Adrenal gland (tissue), 12 donors: ENCODE results near the gene INPP4B. TPM values are rescaled to one million over a fixed set of nuclear protein-coding genes. Genes with fewer than 3 reads are reported as not detected.
"Not testable (repeated sequence)": the region's sequence is repeated elsewhere in the genome, so short reads cannot be mapped to it uniquely, and the experiment has no call there.

ENCODE experiments used
- DNase-seq, 7 donors: peaks; one replicate each; pipeline ENCODE4 v3.0.0-alpha.2; 2019 to 2020
- H3K27ac ChIP-seq, 5 donors: fragments of 200-600 bp; sonication (generic) in 4 of 5; 1 replicate in 3 of 5; 2 replicates in 2 of 5; pipeline versions ENCODE4 v1.5.1 to v1.8.0; 2016 to 2020; ENCODE audit warnings: mild to moderate bottlenecking in 1 of 5
- H3K27me3 ChIP-seq: fragments of 200-600 bp; 2 replicates; pipeline ENCODE4 v1.8.0; 2021
- H3K36me3 ChIP-seq, 2 donors: fragments of 200-600 bp; replicated peaks in 1 of 2; 1 replicate in 1 of 2; 2 replicates in 1 of 2; pipeline versions ENCODE4 v1.5.1 to v1.8.0; 2018 to 2022
- H3K4me1 ChIP-seq, 2 donors: fragments of 200-600 bp; replicated peaks in 1 of 2; 1 replicate in 1 of 2; 2 replicates in 1 of 2; pipeline versions ENCODE4 v1.5.1 to v1.8.0; 2018 to 2021
- H3K4me3 ChIP-seq, 4 donors: fragments of 200-600 bp; sonication (generic) in 3 of 4; one replicate each; pipeline ENCODE4 v1.5.1; 2016 to 2018
- H3K9me3 ChIP-seq, 3 donors: fragments of 200-600 bp; sonication (generic) in 1 of 3; replicated peaks in 1 of 3; 1 replicate in 2 of 3; 2 replicates in 1 of 3; pipeline versions ENCODE4 v1.5.1 to v1.8.0; 2016 to 2021
- CTCF ChIP-seq, 6 experiments: fragments of 450-650 bp in 4 of 6; fragments of 200-600 bp in 2 of 6; sonication (generic) in 1 of 6; IDR thresholded peaks; 1 replicate in 5 of 6; 2 replicates in 1 of 6; pipeline versions ENCODE4 v1.5.1 to v1.8.0; 2016 to 2021; ENCODE audit warnings: antibody characterized with exemption in 6 of 6, mild to moderate bottlenecking in 2 of 6, moderate library complexity in 1 of 6
- POLR2A ChIP-seq, 2 donors: fragments of 450-650 bp; IDR thresholded peaks; one replicate each; pipeline ENCODE4 v1.6.1; 2017; ENCODE audit warnings: antibody characterized with exemption in 2 of 2, mild to moderate bottlenecking in 2 of 2, moderate library complexity in 1 of 2
- WGBS, 4 donors: extraction: QIAGEN DNeasy Blood & Tissue Kit in 2 of 4; methylation state at CpG; one replicate each; pipeline versions ENCODE4 v1.1.5 to v1.1.7; 2013 to 2017; 5-methylcytosine and 5-hydroxymethylcytosine counted together
- intact Hi-C, 2 donors: fragments of 100-400 bp; cut with DNase I; formaldehyde crosslinking; loops; one replicate each; pipeline versions ENCODE4 v1.14.1 to v1.15.0; 2022 to 2023
- polyA plus RNA-seq, 3 donors: library from polyadenylated mRNA; stranded (reverse); fragments of 200-250 nt in 2 of 3; fragments of 350-450 nt in 1 of 3; fragmentation: Illumina TruSeq in 1 of 3; extraction: RNeasy Lipid Tissue Mini Kit (QIAGEN cat#74804) in 1 of 3; gene quantifications; one replicate each; pipeline ENCODE4 v1.2.3, GENCODE V29; 2013 to 2014
- total RNA-seq, 9 donors: library from RNA; depleted of rRNA in 4 of 9; stranded (reverse); fragments of >200 nt in 4 of 9; fragments of 120-200 nt in 1 of 9; fragmentation: NEBNext Ultra II Directional in 1 of 9; extraction: Animal tissue kit (Norgen Biotek cat#: 25700) in 1 of 9; gene quantifications; one replicate each; pipeline versions ENCODE4 v1.1.0 to v1.2.4, GENCODE V29; 2013 to 2023
- donor health status: healthy with polysubstance abuse.
- donor health status: Bipolar disorder and iron deficiency.
- donor health status: DM: yes; HTN: yes; CAD: no.
- donor health status: DM: no; HTN: no; CAD: no.
- donor health status: DM: no; HTN: no; CAD: no.
- donor health status: DM: yes; HTN: yes; CAD: no.

INPP4B gene
- total and polyA plus RNA-seq, 12 donors, result 2.2 to 21.6 (median 11.8) TPM

- TF ChIP-seq POLR2A (IDR thresholded peaks at IDR 0.05) (no peak), CTCF (IDR thresholded peaks at IDR 0.05) (no peak)
- Histone ChIP-seq H3K4me3 (peak overlapping the region in 1 of 4 donors; percentile 41), H3K9me3 (no peaks in the 10 kb centered on the region), H3K36me3 (no peaks in the 10 kb centered on the region), H3K4me1 (peaks cover 5 to 42% of the 10 kb centered on the region in 2 donors), H3K27ac (peak overlapping the region in 3 of 5 donors; percentile 1 to 67 (median 64)), H3K27me3 (no peaks in the 10 kb centered on the region)
- 44 to 53% (median 48%) methylated on average over 2 of the region's 2 CpGs for WGBS, 4 donors
- DNase-seq, result peak in 6 of 7 donors; percentile 19 to 61 (median 28)
- intact Hi-C loops, result no loop called here
Measured at GRCh38 chr4:142402900-142403299, 443.2 kb downstream of the INPP4B start.

- intact Hi-C loops, result no loop called here
- H3K27me3 ChIP-seq, result no peaks in the 10 kb centered on the region
- H3K36me3 ChIP-seq, result no peaks in the 10 kb centered on the region
- TF ChIP-seq CTCF (IDR thresholded peaks at IDR 0.05) (no peak), POLR2A (IDR thresholded peaks at IDR 0.05) (no peak)
- H3K27ac ChIP-seq, result peak overlapping the region in 1 of 5 donors; percentile 64
- H3K9me3 ChIP-seq, result no peaks in the 10 kb centered on the region
- peaks cover 5 to 42% of the 10 kb centered on the region in 2 donors for H3K4me1 ChIP-seq
- 52 to 81% (median 63%) methylated on average over 2 of the region's 2 CpGs for WGBS, 4 donors
- H3K4me3 ChIP-seq, result peak overlapping the region in 1 of 4 donors; percentile 41
- DNase-seq, result no peak
Measured at GRCh38 chr4:142402156-142402555, 443.9 kb downstream of the INPP4B start.

- WGBS, 4 donors, result 74 to 80% (median 78%) methylated on average over 16 of the region's 16 CpGs
- not testable (repeated sequence) for DNase-seq, H3K27ac ChIP-seq
Measured at GRCh38 chr4:142397364-142397991, 448.6 kb downstream of the INPP4B start.

GRCh38 chr4:142396279-142396678 is 449.8 kb downstream of the INPP4B start:
- Histone ChIP-seq H3K27me3 (no peaks in the 10 kb centered on the region), H3K36me3 (no peaks in the 10 kb centered on the region), H3K4me1 (no peaks in the 10 kb centered on the region), H3K27ac (no peak overlapping the region), H3K4me3 (no peak overlapping the region), H3K9me3 (no peaks in the 10 kb centered on the region)
- intact Hi-C loops, result no loop called here
- TF ChIP-seq POLR2A (IDR thresholded peaks at IDR 0.05) (no peak), CTCF (IDR thresholded peaks at IDR 0.05) (no peak)
- 26 to 33% (median 29%) methylated on average over 1 of the region's 1 CpG for WGBS, 4 donors
- no peak for DNase-seq

More at GRCh38 chr4:142397364-142397991, 448.6 kb downstream of the INPP4B start:
- H3K9me3 ChIP-seq, H3K27me3 ChIP-seq, H3K4me1 ChIP-seq, H3K4me3 ChIP-seq, H3K36me3 ChIP-seq, intact Hi-C loops: not testable (repeated sequence)

- WGBS, 4 donors, result 72 to 99% (median 89%) methylated on average over 4 of the region's 4 CpGs
- Histone ChIP-seq H3K36me3 (no peaks in the 10 kb centered on the region), H3K27me3 (no peaks in the 10 kb centered on the region), H3K4me3 (no peak overlapping the region), H3K27ac (no peak overlapping the region), H3K9me3 (no peaks in the 10 kb centered on the region), H3K4me1 (no peaks in the 10 kb centered on the region)
- DNase-seq, result no peak
- intact Hi-C loops, result no loop called here
- no peak for TF ChIP-seq POLR2A (IDR thresholded peaks at IDR 0.05)
- no peak for TF ChIP-seq CTCF (IDR thresholded peaks at IDR 0.05)
Measured at GRCh38 chr4:142393127-142393526, 453.0 kb downstream of the INPP4B start.
